Ovary (tissue), 9 donors: Measurements from ENCODE around the gene PBX4. TPM values are rescaled to one million over a fixed set of nuclear protein-coding genes. Genes with fewer than 3 reads are reported as not detected.

Experiments used
- DNase-seq, 5 donors: peaks; one replicate each; pipeline ENCODE4 v3.0.0-alpha.2; 2019 to 2020
- H3K27ac ChIP-seq, 2 donors: fragments of 200-600 bp; one replicate each; pipeline versions ENCODE4 v1.5.1 to v1.8.0; 2019 to 2022
- H3K27me3 ChIP-seq: fragments of 200-600 bp; one replicate; pipeline ENCODE4 v1.8.0; 2022
- H3K36me3 ChIP-seq: fragments of 200-600 bp; sonication (generic); one replicate; pipeline ENCODE4 v1.5.1; 2019
- H3K4me1 ChIP-seq: one replicate; pipeline ENCODE4 v1.8.1; 2013; ENCODE audit warnings: mild to moderate bottlenecking, moderate library complexity; ENCODE audit not compliant: insufficient read depth
- H3K4me3 ChIP-seq: fragments of 200-600 bp; sonication (generic); one replicate; pipeline ENCODE4 v1.5.1; 2017
- H3K9me3 ChIP-seq, 2 donors: fragments of 200-600 bp in 1 of 2; sonication (generic) in 1 of 2; one replicate each; pipeline versions ENCODE4 v1.5.1 to v1.8.1; 2013 to 2019; ENCODE audit warnings: mild to moderate bottlenecking in 1 of 2, moderate library complexity in 1 of 2
- EP300 ChIP-seq: sonication (generic); formaldehyde crosslinking; IDR thresholded peaks from one replicate; pipeline ENCODE4 v1.6.1; 2017; ENCODE audit warnings: antibody characterized with exemption
- POLR2A ChIP-seq: fragments of 450-650 bp; IDR thresholded peaks from one replicate; pipeline ENCODE4 v1.6.1; 2017; ENCODE audit warnings: antibody characterized with exemption, mild to moderate bottlenecking, moderate library complexity
- WGBS, 3 donors: extraction: QIAGEN DNeasy Blood & Tissue Kit in 1 of 3; methylation state at CpG; one replicate each; pipeline versions ENCODE4 v1.1.5 to v1.1.7; 2013 to 2017; 5-methylcytosine and 5-hydroxymethylcytosine counted together
- intact Hi-C, 4 donors: fragments of 100-400 bp; cut with DNase I; formaldehyde crosslinking; loops; one replicate each; pipeline versions ENCODE4 v1.11.0 to v1.15.1; 2022 to 2023
- polyA plus RNA-seq, 2 donors: library from polyadenylated mRNA; stranded (reverse); fragments of 200-250 nt in 1 of 2; fragments of 350-450 nt in 1 of 2; fragmentation: Illumina TruSeq in 1 of 2; extraction: RNeasy Lipid Tissue Mini Kit (QIAGEN cat#74804) in 1 of 2; gene quantifications; one replicate each; pipeline ENCODE4 v1.2.3, GENCODE V29; 2013 to 2014
- total RNA-seq, 7 donors: library from RNA; depleted of rRNA in 2 of 7; stranded (reverse); fragments of >200 nt in 2 of 7; fragmentation: NEBNext Ultra II Directional in 3 of 7; extraction: Animal tissue kit (Norgen Biotek cat#: 25700) in 3 of 7; gene quantifications; one replicate each; pipeline versions ENCODE4 v1.1.0 to v1.2.4, GENCODE V29; 2016 to 2023
- TF ChIP-seq, protein P1 (sequence below), 3 donors: fragments of 450-650 bp in 2 of 3; fragments of 200-600 bp in 1 of 3; IDR thresholded peaks; one replicate each; pipeline versions ENCODE4 v1.5.1 to v1.8.0; 2016 to 2022; ENCODE audit warnings: antibody characterized with exemption in 3 of 3, mild to moderate bottlenecking in 1 of 3
- donor health status: DM: no; HTN: no; CAD: no; lungs with moderate emphysema.
- donor health status: DM: no; HTN: no; CAD: no.
- donor health status: Bipolar disorder and iron deficiency.
- donor health status: DM: yes; HTN: yes; CAD: no.
- donor health status: DM: no; HTN: no; CAD: no.
- donor health status: DM: yes; HTN: yes; CAD: no.

The PBX4 gene
- total and polyA plus RNA-seq, 9 donors: 0.73 to 4.4 (median 3.2) TPM

DNA sequence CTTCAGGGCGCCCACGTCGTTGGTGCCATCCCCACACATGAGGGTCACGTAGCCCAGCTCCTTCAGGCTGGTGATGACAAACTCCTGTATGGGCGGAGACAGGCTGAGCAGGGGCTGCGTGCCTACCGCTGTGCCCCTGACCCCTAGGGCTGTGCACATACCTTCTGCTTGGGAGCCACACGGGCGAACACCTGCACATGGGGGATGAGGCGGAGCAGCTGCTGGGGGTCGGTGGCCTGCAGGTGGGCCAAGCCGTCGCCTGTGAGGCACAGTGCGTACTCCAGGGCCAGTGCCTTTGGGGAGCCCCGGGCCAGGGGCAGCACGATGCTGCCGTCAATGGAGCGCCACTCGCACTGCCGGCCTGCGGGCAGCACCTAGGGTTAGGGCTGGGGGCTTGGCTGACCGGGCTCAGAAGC lies 31.1 kb upstream of the PBX4 start:
- TF ChIP-seq, protein P1, sequence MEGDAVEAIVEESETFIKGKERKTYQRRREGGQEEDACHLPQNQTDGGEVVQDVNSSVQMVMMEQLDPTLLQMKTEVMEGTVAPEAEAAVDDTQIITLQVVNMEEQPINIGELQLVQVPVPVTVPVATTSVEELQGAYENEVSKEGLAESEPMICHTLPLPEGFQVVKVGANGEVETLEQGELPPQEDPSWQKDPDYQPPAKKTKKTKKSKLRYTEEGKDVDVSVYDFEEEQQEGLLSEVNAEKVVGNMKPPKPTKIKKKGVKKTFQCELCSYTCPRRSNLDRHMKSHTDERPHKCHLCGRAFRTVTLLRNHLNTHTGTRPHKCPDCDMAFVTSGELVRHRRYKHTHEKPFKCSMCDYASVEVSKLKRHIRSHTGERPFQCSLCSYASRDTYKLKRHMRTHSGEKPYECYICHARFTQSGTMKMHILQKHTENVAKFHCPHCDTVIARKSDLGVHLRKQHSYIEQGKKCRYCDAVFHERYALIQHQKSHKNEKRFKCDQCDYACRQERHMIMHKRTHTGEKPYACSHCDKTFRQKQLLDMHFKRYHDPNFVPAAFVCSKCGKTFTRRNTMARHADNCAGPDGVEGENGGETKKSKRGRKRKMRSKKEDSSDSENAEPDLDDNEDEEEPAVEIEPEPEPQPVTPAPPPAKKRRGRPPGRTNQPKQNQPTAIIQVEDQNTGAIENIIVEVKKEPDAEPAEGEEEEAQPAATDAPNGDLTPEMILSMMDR (IDR thresholded peaks at IDR 0.05): no peak
- TF ChIP-seq POLR2A (no peak), EP300 (no peak)
- Histone ChIP-seq H3K4me1 (no peaks in the 10 kb centered on the region), H3K9me3 (no peaks in the 10 kb centered on the region), H3K27me3 (no peaks in the 10 kb centered on the region), H3K27ac (no peak overlapping the region), H3K36me3 (no peaks in the 10 kb centered on the region), H3K4me3 (no peak overlapping the region)
- 85 to 89% (median 89%) methylated on average over 13 to 22 of the region's 22 CpGs for WGBS, 3 donors
- intact Hi-C loops: no loop called here
- no peak for DNase-seq

DNA sequence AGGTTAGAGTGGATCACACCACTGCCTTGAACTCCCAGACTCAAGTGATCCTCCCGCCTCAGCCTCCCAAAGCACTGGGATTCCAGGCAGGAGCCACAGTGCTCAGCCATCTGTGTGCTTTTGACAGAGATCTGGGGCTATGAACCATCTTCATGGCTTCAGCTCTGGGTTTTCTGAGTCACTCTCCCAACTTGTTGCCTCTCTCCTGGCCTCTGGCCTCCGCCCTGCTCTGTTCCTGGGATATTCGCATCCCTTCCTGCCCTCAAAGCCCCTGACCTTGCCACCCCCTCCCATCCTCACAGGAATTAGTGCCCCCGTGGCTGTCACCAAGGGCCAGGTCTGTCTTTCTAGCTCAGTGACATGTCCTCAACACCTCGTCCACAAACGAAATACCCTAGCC lies 30.7 kb upstream of the PBX4 start:
- TF ChIP-seq EP300: no peak
- TF ChIP-seq, protein P1 (IDR thresholded peaks at IDR 0.05): no peak
- no peak for TF ChIP-seq POLR2A
- no peak for DNase-seq
- WGBS, 3 donors: 83 to 89% (median 83%) methylated on average over 6 of the region's 6 CpGs
- no peaks in the 10 kb centered on the region for H3K9me3 ChIP-seq
- no peaks in the 10 kb centered on the region for H3K4me1 ChIP-seq
- H3K27ac ChIP-seq: no peak overlapping the region
- no peaks in the 10 kb centered on the region for H3K27me3 ChIP-seq
- H3K36me3 ChIP-seq: no peaks in the 10 kb centered on the region
- intact Hi-C loops: no loop called here
- no peak overlapping the region for H3K4me3 ChIP-seq

GRCh38 chr19:19647037-19647835 lies 28.7 kb upstream of the PBX4 start:
- no peak for DNase-seq
- Histone ChIP-seq H3K4me3 (no peak overlapping the region), H3K36me3 (no peaks in the 10 kb centered on the region), H3K4me1 (no peaks in the 10 kb centered on the region), H3K27me3 (no peaks in the 10 kb centered on the region), H3K27ac (no peak overlapping the region), H3K9me3 (no peaks in the 10 kb centered on the region)
- TF ChIP-seq POLR2A (no peak), EP300 (no peak)
- TF ChIP-seq, protein P1 (IDR thresholded peaks at IDR 0.05): no peak
- intact Hi-C loops: loop anchor here in 1 of 4 donors (2.0 kb wide), 1 partner anchor 116 kb away; no protein-coding TSS in a partner anchor
- WGBS, 3 donors: 86 to 89% (median 88%) methylated on average over 23 to 29 of the region's 29 CpGs

GRCh38 chr19:19645233-19645870 lies 26.9 kb upstream of the PBX4 start:
- intact Hi-C loops: no loop called here

More at GRCh38 chr19:19645233-19645870, 26.9 kb upstream of the PBX4 start:
- no peaks in the 10 kb centered on the region for H3K4me1 ChIP-seq
- no peaks in the 10 kb centered on the region for H3K27me3 ChIP-seq
- TF ChIP-seq EP300 (no peak), POLR2A (no peak)
- TF ChIP-seq, protein P1 (IDR thresholded peaks at IDR 0.05): no peak
- no peak overlapping the region for H3K27ac ChIP-seq
- DNase-seq: no peak
- H3K9me3 ChIP-seq: no peaks in the 10 kb centered on the region
- no peaks in the 10 kb centered on the region for H3K36me3 ChIP-seq
- H3K4me3 ChIP-seq: no peak overlapping the region
- WGBS, 3 donors: 89 to 93% (median 92%) methylated on average over 13 to 17 of the region's 17 CpGs
